ENCODE data around the gene HRCT1.

DNA sequence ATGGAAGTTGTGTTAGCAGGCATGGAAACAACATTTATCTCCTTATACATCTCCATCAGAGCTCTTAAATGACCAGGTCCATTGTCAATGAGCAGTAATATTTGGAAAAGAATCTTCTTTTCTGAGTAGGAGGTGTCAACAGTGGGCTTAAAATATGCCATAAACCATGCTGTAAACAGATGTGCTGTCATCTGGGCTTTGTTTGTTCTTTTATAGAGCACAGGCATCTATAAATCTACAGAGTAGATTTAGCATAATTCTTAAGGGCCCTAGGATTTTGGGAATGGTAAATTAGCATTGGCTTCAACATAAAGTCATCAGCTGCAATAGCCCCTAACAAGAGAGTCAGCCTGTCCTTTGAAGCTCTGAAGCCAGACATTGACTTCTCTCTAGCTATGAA lies 7.7 kb upstream of the HRCT1 start:
- TF ChIP-seq, protein P1, sequence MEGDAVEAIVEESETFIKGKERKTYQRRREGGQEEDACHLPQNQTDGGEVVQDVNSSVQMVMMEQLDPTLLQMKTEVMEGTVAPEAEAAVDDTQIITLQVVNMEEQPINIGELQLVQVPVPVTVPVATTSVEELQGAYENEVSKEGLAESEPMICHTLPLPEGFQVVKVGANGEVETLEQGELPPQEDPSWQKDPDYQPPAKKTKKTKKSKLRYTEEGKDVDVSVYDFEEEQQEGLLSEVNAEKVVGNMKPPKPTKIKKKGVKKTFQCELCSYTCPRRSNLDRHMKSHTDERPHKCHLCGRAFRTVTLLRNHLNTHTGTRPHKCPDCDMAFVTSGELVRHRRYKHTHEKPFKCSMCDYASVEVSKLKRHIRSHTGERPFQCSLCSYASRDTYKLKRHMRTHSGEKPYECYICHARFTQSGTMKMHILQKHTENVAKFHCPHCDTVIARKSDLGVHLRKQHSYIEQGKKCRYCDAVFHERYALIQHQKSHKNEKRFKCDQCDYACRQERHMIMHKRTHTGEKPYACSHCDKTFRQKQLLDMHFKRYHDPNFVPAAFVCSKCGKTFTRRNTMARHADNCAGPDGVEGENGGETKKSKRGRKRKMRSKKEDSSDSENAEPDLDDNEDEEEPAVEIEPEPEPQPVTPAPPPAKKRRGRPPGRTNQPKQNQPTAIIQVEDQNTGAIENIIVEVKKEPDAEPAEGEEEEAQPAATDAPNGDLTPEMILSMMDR (conservative IDR thresholded peaks at IDR 0.05; ENCODE audit: low read depth, low read length): no peak
- no peak for TF ChIP-seq EZH2phosphoT487 (IDR thresholded peaks at IDR 0.05; ENCODE audit: borderline replicate concordance, low read length)
